IPS-11a (cell line): ENCODE data around the gene ANGPTL8.
A peak's percentile ranks its signal among the peaks of the same experiment; 100 is the strongest.

Experiments
- H3K4me3 ChIP-seq: one replicate; pipeline ENCODE4 v1.5.1; 2013; ENCODE audit warnings: low read depth, low read length, control low read depth

The ANGPTL8 gene

GRCh38 chr19:11260996-11261395 is 21.6 kb downstream of the ANGPTL8 start:
- H3K4me3 ChIP-seq = no peak overlapping the region

- H3K4me3 ChIP-seq = peak overlapping the region; percentile 66
Measured at GRCh38 chr19:11261431-11261970, 22.1 kb downstream of the ANGPTL8 start.

GRCh38 chr19:11261971-11262839 is 22.8 kb downstream of the ANGPTL8 start, which contains the start of gene DOCK6:
Gene DOCK6, minus strand, starts transcription at chr19:11262524. Its CDS starts 84 bp downstream, at chr19:11262440.
- H3K4me3 ChIP-seq = peak within 1 kb of the TSS; percentile 66

- no peak overlapping the region for H3K4me3 ChIP-seq
Measured at GRCh38 chr19:11263726-11264125, 24.3 kb downstream of the ANGPTL8 start.

GRCh38 chr19:11264452-11265176 is 25.2 kb downstream of the ANGPTL8 start:
- H3K4me3 ChIP-seq = no peak overlapping the region

GRCh38 chr19:11265177-11265784 is 25.9 kb downstream of the ANGPTL8 start:
- no peak overlapping the region for H3K4me3 ChIP-seq

DNA sequence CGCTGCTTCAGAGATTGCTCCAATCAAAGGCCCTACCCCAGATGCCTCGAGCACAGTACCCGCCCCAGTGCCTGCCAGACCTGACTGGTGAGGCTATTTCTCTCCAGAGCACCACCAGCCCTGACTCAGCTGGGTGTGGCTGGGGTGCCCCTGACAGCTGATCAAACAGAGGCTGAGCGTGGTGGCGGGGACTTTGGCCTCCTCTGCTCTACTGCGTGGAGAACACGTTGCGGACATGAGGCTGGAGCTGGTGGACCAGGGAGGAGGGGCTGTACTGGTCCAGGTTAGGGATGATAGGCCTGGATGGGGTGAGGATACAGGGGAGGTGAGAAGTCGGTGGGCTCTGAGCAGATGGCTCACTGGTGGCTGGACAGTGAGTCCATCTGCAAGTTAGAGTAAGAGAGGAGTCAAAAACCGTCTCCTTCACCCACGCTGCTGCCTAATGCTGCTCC is 26.4 kb downstream of the ANGPTL8 start:
- no peak overlapping the region for H3K4me3 ChIP-seq

DNA sequence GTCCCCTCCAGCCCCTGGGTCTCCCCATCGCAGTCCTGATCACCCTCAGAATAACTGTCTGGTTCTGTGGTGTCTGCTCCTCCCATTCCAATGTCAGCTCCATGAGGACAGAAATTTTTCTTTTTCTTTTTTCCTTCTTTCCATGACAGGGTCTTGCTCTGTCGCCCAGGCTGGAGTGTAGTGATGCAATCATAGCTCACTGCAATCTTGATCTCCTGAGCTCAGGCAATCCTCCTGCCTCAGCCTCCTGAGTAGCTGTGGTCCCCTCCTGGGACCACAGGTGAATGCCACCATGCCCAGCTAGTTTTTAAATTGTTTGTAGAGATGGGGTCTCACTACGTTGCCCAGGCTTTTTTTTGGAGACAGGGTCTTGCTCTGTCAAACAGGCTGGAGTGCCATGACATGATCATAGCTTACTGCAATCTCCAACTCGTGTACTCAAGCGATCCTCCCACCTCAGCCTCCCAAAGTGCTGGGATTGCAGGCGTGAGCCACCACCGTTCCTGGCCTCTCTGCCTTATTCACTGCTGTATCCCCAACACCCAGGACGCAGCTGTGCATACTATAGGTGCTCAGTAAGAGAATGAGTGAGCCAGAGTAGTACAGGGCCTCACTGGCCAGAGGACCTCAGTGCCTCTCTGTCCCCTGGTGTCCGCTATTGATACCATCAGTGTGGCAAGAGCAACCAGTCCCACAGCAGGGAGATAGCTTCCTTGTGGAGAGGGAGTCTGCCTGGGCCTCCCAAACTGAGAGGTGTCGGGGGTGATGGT is 28.1 kb downstream of the ANGPTL8 start:
- no peak overlapping the region for H3K4me3 ChIP-seq

GRCh38 chr19:11268783-11269267 is 29.4 kb downstream of the ANGPTL8 start:
- no peak overlapping the region for H3K4me3 ChIP-seq

DNA sequence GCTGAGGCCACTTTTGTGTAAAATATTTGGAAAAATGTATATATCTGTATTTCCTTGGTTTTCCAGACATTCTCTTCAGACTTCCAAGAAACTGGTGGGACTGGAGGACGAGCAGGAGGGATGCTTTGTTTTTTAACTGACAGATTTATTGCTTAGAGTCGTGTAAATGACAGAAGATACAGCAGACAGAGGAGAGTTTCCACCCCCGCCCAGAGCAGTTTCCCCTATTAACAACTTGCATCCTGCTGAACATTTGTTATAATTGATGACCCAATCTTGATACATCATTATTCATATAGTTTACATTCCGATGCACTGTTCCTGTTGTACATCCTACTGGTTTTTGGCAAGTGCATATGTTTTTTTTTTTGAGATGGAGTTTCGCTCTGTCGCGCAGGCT is 30.0 kb downstream of the ANGPTL8 start:
- H3K4me3 ChIP-seq = no peak overlapping the region

DNA sequence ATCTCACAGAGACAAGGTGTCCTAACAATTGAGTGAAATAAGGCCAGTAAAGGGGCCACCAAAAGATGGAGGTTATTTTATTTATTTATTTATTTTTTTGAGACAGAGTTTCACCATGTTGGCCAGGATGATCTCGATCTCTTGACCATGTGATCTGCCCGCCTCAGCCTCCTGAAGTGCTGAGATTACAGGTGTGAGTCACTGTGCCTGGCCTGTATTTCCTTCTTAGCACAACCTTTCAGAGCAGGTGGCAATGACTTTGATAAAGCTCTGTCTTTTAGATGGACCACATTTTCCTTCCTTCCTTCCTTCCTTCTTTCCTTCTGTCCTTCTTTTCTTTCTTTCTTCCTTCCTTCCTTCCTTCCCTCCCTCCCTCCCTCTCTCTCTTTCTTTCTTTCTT is 33.9 kb downstream of the ANGPTL8 start:
- no peak overlapping the region for H3K4me3 ChIP-seq

DNA sequence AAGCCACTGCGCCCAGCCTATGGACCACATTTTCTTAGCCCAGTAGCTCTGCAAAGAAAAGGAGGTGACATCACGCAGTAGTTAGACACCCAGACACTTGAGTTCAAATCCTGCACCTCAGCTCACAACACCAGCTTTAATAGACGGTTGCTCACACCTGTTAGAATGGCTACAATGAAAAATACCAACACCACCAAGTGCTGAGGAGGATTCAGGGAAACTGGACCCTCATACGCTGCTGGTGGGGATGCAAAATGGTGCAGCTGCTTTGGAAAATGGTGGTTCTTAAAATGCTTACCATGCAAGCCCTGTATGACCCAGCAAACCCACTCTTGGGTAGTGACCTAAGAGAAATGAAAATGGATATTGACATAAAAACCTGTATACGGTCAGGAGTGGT is 34.6 kb downstream of the ANGPTL8 start:
- H3K4me3 ChIP-seq = no peak overlapping the region

- no peak overlapping the region for H3K4me3 ChIP-seq
Measured at GRCh38 chr19:11274533-11275086, 35.2 kb downstream of the ANGPTL8 start.

DNA sequence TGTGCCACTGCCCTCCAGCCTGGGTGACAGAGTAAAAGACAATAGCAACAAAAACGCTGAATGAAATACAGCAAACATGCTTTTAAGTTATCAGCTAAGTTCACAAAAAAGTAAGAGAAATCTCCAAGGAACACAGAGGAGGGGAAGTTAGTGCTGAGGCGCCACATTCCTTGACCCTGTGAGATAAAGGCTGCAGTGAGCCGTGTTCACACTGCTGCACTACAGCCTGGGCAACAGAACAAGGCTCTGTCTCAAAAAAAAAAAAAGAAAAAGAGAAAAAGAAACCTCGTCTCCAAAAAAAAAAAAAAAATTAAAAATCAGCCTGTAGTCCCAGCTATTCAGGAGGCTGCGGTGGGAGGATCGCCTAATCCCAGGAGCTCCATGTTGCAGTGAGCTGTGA is 39.3 kb downstream of the ANGPTL8 start:
- no peak overlapping the region for H3K4me3 ChIP-seq

GRCh38 chr19:11279505-11280236 is 40.3 kb downstream of the ANGPTL8 start:
- H3K4me3 ChIP-seq = no peak overlapping the region

GRCh38 chr19:11281356-11282049 is 42.1 kb downstream of the ANGPTL8 start:
- no peak overlapping the region for H3K4me3 ChIP-seq

DNA sequence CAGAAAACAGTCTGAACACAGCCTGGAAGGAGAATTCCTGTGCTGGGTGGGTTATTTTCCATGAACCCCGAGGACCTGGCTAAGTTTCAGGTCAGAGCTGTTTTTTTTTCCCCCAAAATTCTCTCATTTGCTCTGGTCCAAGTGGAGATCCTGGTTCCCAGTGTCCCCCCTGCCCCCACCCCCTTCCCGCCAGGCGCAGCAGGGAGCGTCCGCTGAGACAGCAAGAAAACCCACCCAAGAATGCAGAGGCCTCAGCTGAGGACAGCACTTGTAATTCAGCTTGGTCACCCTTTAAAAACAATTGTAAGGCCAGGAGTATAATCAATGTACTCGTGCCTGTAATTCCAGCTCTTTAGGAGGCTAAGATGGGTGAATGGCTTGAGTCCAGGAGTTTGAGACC is 45.1 kb downstream of the ANGPTL8 start:
- no peak overlapping the region for H3K4me3 ChIP-seq

DNA sequence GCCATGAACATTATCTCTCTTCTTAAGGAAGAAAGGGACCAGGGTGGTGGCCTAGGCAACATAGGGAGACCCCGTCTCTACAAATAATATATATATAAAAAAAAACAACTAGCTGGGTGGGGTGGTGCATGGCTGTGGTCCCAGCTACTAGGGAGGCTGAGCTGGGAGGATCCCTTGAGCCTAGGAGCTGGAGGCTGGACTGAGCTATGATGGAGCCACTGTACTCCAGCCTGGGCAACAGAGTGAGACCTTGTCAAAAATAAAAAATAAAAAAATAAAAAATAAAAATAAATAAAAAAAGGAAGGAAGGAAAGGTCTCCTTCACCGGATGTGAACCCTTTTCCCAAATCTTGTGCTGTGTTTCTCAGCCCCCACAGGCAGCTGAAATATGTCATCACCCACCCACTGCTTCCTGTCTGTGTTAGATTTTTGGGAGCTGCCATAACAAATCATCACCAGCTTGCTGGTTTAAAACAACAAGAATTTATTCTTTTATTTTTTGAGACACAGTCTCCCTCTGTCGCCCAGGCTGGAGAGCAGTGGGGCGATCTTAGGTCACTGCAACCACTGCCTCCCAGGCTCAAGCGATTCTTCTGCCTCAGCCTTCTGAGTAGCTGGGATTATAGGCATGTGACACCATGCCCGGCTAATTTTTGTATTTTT is 47.0 kb downstream of the ANGPTL8 start:
- no peak overlapping the region for H3K4me3 ChIP-seq
